Stimulated activated CD4-positive, alpha-beta T cell treated with anti-CD3 and anti-CD28 coated beads, TNF-alpha, amount 100 ng/mL, for 48 hours (primary cell): ENCODE results near the gene AFAP1L1.

ENCODE experiments used
- DNase-seq, 3 donors: peaks; one replicate each; pipeline ENCODE4 v3.0.0-alpha.2; 2020; ENCODE audit warnings: low read depth in 3 of 3

The AFAP1L1 gene

GRCh38 chr5:149314571-149315111 is 43.0 kb downstream of the AFAP1L1 start:
- DNase-seq, result no peak

GRCh38 chr5:149315753-149316152 is 44.1 kb downstream of the AFAP1L1 start:
- no peak for DNase-seq

- no peak for DNase-seq
Measured at GRCh38 chr5:149317281-149318048, 45.8 kb downstream of the AFAP1L1 start.

- DNase-seq, result no peak
Measured at GRCh38 chr5:149319174-149319573, 47.5 kb downstream of the AFAP1L1 start.

GRCh38 chr5:149320791-149321330 is 49.2 kb downstream of the AFAP1L1 start:
- no peak for DNase-seq

GRCh38 chr5:149322518-149322917 is 50.9 kb downstream of the AFAP1L1 start:
- no peak for DNase-seq

GRCh38 chr5:149323210-149323609 is 51.6 kb downstream of the AFAP1L1 start:
- DNase-seq, result no peak

- DNase-seq, result no peak
Measured at GRCh38 chr5:149323621-149324205, 52.1 kb downstream of the AFAP1L1 start.

GRCh38 chr5:149324641-149325040 is 53.0 kb downstream of the AFAP1L1 start:
- DNase-seq, result no peak

GRCh38 chr5:149325166-149325735 is 53.6 kb downstream of the AFAP1L1 start:
- no peak for DNase-seq

- DNase-seq, result no peak
Measured at GRCh38 chr5:149325894-149326293, 54.2 kb downstream of the AFAP1L1 start.

- DNase-seq, result no peak
Measured at GRCh38 chr5:149326611-149327010, 55.0 kb downstream of the AFAP1L1 start.

GRCh38 chr5:149328177-149328576 is 56.5 kb downstream of the AFAP1L1 start:
- DNase-seq, result no peak

GRCh38 chr5:149333711-149334443 is 62.2 kb downstream of the AFAP1L1 start:
- no peak for DNase-seq

- DNase-seq, result no peak
Measured at GRCh38 chr5:149337736-149338135, 66.1 kb downstream of the AFAP1L1 start.

- no peak for DNase-seq
Measured at GRCh38 chr5:149338364-149338763, 66.7 kb downstream of the AFAP1L1 start.

- no peak for DNase-seq
Measured at GRCh38 chr5:149340920-149341319, 69.3 kb downstream of the AFAP1L1 start.

- DNase-seq, result no peak
Measured at GRCh38 chr5:149341876-149342275, 70.2 kb downstream of the AFAP1L1 start.

GRCh38 chr5:149344151-149344550 is 72.5 kb downstream of the AFAP1L1 start:
- no peak for DNase-seq

GRCh38 chr5:149345147-149345891 is 73.7 kb downstream of the AFAP1L1 start, which contains the start of gene GRPEL2:
GRPEL2 (plus strand) TSS chr5:149345499; CDS start chr5:149345540, 41 bp downstream.
- DNase-seq, result peak; percentile 90 to 96 (median 91)

GRCh38 chr5:149345892-149346222 is 74.2 kb downstream of the AFAP1L1 start:
- no peak for DNase-seq
